Stimulated activated memory B cell treated with anti-CD40 and anti-IgM and Interleukin-4, amounts not matched to agents 10 μg/mL and 1 μg/mL and 100 μg/mL, for 72 hours (primary cell): ENCODE results near the gene DOCK1.
"Not testable (repeated sequence)": the region's sequence is repeated elsewhere in the genome, so short reads cannot be mapped to it uniquely, and the experiment has no call there.

ENCODE experiments used
- ATAC-seq: fragments of 150-1000 bp; cut with Tn5 transposase; 2 replicates; pipeline ENCODE4 v1.10.0; 2021
- H3K27ac Mint-ChIP-seq: one replicate; pipeline ENCODE4 v1.8.0; 2022; ENCODE audit warnings: mild to moderate bottlenecking, mixed read lengths
- H3K27me3 Mint-ChIP-seq: one replicate; pipeline ENCODE4 v1.8.0; 2022; ENCODE audit warnings: mixed read lengths
- H3K36me3 Mint-ChIP-seq: one replicate; pipeline ENCODE4 v1.8.0; 2022; ENCODE audit warnings: mixed read lengths
- H3K4me1 Mint-ChIP-seq: one replicate; pipeline ENCODE4 v1.8.0; 2022; ENCODE audit warnings: mixed read lengths
- H3K4me3 Mint-ChIP-seq: one replicate; pipeline ENCODE4 v1.8.0; 2022; ENCODE audit warnings: mild to moderate bottlenecking, moderate library complexity, mixed read lengths
- H3K9me3 Mint-ChIP-seq: one replicate; pipeline ENCODE4 v1.8.0; 2022; ENCODE audit warnings: mixed read lengths

Gene DOCK1

DNA sequence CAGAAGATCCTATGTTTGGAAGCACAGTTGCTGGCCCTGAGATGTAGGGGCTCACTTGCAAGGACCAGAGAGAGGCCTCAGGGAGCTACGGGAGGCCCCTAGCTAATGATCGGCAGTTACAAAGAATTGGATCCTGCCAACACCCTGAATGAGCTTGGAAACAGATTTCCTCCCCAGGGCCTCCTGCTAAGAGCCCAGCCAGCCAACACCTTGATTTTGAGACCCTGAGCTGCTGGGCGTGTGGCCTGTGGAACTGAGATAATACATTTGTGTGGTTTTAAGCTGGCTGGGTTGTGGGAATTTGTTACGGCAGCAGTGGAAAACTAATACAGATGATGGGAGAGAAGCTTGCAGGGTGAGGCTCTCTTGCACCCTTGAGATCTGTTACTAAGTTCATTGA, 3.9 kb downstream of the DOCK1 start:
- Mint-ChIP-seq H3K4me1 (no peaks in the 10 kb centered on the region), H3K27me3 (peaks cover 26% of the 10 kb centered on the region), H3K27ac (no peak overlapping the region), H3K36me3 (no peaks in the 10 kb centered on the region), H3K9me3 (no peaks in the 10 kb centered on the region), H3K4me3 (no peak overlapping the region)
- ATAC-seq, result no peak

DNA sequence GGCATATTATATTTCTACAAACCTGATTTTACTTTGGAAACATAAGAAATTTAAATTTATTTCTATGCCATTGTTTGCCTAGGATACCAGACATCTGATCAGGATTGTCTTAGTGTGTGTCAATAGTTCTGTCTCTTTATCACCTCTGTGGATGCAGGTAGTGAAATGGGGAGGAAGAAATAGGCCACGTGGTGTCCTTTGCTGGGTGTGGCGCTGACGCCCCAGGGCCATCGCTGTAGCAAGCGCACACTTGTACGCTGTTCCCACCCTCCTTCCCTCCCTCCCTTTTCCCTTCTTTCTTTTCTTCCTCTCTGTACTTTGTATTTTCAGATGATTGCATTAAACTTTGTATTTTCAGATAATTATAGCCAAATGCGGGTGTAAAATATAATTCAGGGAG, 5.0 kb downstream of the DOCK1 start:
- no peak for ATAC-seq
- Mint-ChIP-seq H3K9me3 (no peaks in the 10 kb centered on the region), H3K27ac (no peak overlapping the region)

DNA sequence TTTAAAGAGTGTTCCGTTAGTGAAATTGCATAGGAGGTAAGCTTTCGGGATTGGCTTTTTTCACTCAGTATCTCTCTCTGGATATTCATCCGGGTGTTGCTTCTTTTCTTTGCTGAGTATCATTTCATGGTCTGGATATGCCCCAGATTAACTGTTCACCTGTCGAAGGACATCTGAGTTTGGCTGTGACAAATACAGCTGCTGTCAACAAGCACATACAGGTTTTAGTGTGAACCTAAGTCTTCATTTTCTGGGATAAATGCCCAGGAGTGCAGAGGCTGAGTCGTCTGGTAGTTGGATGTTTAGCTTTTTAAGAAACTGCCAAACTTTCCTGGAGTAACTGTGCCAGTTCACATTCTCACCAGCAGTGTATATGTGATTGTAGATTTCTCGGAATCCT, 5.6 kb downstream of the DOCK1 start:
- no peaks in the 10 kb centered on the region for H3K36me3 Mint-ChIP-seq
- H3K4me3 Mint-ChIP-seq, result no peak overlapping the region
- peaks cover 3% of the 10 kb centered on the region for H3K9me3 Mint-ChIP-seq
- no peaks in the 10 kb centered on the region for H3K4me1 Mint-ChIP-seq
- H3K27me3 Mint-ChIP-seq, result peaks cover 16% of the 10 kb centered on the region
- ATAC-seq, result no peak
- H3K27ac Mint-ChIP-seq, result no peak overlapping the region

More for the DNA sequence above, 5.0 kb downstream of the DOCK1 start:
- Mint-ChIP-seq H3K27me3 (peaks cover 16% of the 10 kb centered on the region), H3K4me1 (no peaks in the 10 kb centered on the region), H3K36me3 (no peaks in the 10 kb centered on the region), H3K4me3 (no peak overlapping the region)

DNA sequence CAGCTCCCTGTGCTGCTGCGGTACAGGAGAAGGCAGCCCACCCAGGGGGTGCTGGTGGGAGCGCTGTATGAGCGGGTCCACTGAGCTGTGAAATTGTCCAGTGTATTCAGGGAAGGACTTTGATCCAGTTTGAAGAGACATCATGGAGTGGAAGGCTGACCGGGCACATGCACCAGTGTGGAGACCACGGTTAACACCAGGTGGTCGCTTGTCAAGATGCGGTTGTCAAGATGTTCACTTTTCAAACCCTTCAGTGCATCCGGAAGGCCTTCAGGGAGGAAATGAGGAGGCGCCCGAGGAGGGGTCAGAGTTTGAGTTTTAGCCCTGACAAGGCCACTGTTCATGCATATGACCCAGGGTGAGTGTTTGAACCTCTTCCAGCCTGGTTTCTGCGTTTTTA, 6.1 kb downstream of the DOCK1 start:
- ATAC-seq, result no peak
- Mint-ChIP-seq H3K9me3 (peaks cover 5% of the 10 kb centered on the region), H3K4me3 (no peak overlapping the region), H3K27me3 (peaks cover 13% of the 10 kb centered on the region), H3K36me3 (no peaks in the 10 kb centered on the region), H3K4me1 (no peaks in the 10 kb centered on the region), H3K27ac (no peak overlapping the region)

DNA sequence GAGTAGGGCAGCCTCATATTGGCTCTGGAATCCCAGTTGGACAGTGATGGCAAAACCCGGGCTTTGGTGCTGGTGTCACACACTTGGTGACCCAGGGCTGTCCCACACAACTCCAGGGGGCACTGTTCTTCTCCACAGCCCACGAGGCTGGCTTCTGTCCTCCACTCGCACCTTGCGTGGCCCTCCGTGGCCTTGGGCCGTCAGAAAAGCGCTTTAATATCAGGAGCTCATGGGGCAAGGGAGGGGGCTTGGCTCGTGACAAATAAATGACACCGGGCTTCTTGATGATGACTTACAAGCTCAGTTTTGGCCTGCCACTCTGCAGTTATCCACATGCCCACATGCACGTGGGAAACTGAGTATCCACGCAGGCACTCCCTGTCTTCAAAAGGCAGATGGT, 8.1 kb downstream of the DOCK1 start:
- Mint-ChIP-seq H3K9me3 (peaks cover 8% of the 10 kb centered on the region), H3K27me3 (no peaks in the 10 kb centered on the region), H3K4me3 (no peak overlapping the region), H3K4me1 (no peaks in the 10 kb centered on the region), H3K36me3 (no peaks in the 10 kb centered on the region), H3K27ac (no peak overlapping the region)
- no peak for ATAC-seq

DNA sequence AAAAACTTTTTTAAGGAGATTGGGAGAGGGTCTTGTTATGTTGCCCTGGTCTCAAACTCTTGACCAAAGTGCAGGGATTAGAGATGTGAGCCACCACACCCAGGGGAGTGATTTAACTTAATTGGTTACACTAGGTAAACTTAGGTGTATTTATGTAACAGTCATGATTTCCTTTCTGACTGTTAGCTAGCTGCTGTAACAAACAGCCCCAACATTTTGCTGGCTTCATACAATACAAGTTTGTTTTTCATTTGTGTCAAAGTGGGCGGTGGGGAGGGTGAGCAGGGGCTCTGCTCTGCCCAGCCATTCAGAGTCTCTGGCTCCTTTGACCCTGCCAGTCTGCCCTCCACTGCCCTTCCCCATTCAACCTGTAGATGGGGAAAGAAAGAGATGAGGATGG, 9.3 kb downstream of the DOCK1 start:
- Mint-ChIP-seq H3K27ac (no peak overlapping the region), H3K36me3 (no peaks in the 10 kb centered on the region), H3K9me3 (peaks cover 8% of the 10 kb centered on the region), H3K4me3 (no peak overlapping the region), H3K27me3 (no peaks in the 10 kb centered on the region), H3K4me1 (no peaks in the 10 kb centered on the region)
- ATAC-seq, result no peak

DNA sequence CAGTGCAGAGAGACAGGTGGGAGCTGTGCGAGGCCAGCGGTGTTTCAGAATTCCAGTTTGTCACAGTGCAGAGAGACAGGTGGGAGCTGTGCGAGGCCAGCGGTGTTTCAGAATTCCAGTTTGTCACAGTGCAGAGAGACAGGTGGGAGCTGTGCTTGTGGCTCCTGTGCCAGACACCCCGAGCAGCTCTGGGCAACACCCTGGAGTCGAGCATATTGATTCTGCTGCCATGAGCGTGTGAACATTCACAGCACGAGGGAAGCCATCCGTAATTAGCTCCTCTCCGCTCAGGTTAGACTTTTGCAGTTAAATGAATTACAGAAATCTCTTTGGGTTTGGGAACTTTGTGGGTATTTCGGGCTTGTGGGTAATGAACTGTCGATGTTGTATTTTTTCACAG, 11.7 kb downstream of the DOCK1 start:
- H3K27me3 Mint-ChIP-seq, ATAC-seq, H3K27ac Mint-ChIP-seq, H3K36me3 Mint-ChIP-seq, H3K4me1 Mint-ChIP-seq, H3K4me3 Mint-ChIP-seq: not testable (repeated sequence)
- H3K9me3 Mint-ChIP-seq, result peaks cover 12% of the 10 kb centered on the region

DNA sequence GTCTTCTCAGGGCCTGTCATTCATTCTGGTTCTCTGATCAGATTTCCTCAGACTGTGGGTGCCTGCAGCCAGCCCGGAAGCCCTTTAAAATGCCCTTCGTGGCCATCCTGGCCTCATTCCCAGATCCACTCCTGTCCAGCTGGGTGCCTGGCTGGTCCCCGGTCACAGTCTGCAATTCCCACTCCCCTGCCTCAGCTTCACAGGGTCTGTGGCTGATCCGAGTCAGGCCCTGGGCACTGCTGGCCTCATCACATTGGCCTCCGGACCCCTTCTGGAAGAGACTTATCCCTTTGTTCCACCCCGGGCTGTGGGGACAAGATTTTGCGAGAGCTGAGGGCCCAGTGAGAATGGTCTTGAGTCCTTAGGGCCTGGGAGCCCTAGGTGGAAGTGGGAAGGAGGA, 12.1 kb downstream of the DOCK1 start:
- no peak overlapping the region for H3K27ac Mint-ChIP-seq
- no peak overlapping the region for H3K4me3 Mint-ChIP-seq
- no peaks in the 10 kb centered on the region for H3K36me3 Mint-ChIP-seq
- no peaks in the 10 kb centered on the region for H3K4me1 Mint-ChIP-seq
- ATAC-seq, result no peak
- no peaks in the 10 kb centered on the region for H3K27me3 Mint-ChIP-seq
- H3K9me3 Mint-ChIP-seq, result peaks cover 15% of the 10 kb centered on the region

DNA sequence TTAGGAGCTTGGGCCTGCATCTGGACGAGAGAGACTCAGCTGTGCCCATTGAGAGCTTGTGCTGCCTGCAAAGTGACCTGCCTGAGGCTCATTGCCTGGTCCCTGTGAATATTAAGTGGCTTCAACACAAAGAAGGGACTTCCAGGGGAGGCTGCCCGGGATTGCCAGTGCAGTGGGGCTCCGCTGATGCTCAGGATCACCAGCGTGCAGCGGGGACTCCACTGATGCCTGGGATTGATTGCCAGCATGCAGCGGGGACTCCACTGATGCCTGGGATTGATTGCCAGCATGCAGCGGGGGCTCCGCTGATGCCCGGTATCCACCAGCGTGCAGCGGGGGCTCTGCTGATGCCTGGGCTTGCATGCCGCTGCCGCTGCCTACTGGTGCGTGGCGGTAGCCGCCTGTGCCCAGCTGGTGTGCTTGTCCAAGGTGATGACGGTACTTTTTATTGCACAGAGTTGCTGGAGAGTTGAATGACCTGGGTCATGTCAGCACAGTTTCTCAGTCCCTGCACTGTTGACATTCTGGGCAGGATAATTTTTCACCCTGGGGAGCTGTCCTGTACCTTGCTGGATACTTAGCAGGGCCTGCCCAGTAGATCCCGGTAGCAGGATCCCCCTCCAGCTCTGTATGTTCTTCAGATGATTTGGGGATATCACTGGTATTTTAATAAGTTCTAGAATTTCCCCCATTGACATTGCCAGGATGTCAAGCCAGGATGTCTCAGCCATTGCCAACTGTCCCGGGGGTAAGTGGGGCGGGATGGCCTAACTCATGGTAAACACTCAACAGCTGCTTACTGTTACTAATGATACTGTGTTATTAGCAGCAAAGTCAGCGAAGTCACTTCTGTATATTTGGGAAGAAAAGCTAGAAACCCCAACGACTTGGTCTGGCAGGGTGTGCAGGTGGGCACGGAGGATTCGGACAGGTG, 13.0 kb downstream of the DOCK1 start:
- no peaks in the 10 kb centered on the region for H3K36me3 Mint-ChIP-seq

DNA sequence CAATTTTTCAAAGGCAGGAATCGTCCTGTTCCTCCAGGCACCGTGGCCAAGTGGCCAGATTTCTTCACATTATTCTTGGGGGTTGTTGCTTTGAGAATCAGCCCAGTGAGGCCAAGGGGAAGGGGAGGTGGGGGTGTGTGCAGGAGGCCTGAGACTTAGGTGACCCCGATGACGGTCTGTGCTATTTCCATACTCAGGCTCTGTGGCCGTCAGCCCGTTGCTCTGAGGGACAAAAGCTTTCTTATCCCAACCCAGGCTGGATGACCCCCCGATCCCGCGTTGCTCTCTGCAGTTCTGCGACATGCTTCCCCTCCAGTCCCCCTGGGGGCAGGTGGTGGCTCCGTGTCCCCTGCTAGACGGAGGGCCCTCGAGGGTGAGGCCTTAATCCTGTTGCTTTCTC, 14.2 kb downstream of the DOCK1 start:
- Mint-ChIP-seq H3K4me3 (no peak overlapping the region), H3K36me3 (no peaks in the 10 kb centered on the region)
- ATAC-seq, result no peak

More for the DNA sequence above, 13.0 kb downstream of the DOCK1 start:
- Mint-ChIP-seq H3K4me1 (no peaks in the 10 kb centered on the region), H3K9me3 (peaks cover 16% of the 10 kb centered on the region), H3K27ac (no peak overlapping the region), H3K4me3 (no peak overlapping the region), H3K27me3 (no peaks in the 10 kb centered on the region)
- no peak for ATAC-seq

DNA sequence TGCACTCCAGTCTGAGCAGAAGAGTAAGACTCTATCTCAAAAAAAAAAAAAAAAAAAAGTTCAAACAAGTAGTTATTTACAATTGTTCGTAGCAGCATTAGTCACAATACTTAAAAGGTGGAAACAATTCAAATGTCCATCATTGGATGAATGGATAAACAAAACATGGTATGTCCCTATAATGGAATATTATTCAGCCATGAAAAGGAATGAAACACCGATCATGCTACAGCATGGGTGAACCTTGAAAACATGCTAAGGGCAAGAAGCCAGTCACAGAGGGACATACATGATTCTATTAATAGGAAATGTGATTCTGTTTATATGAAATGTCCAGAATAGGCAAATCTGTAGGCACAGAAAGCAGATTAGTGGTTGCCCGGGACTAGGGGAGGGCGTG, 15.9 kb downstream of the DOCK1 start:
- H3K27me3 Mint-ChIP-seq, result no peaks in the 10 kb centered on the region
- H3K4me1 Mint-ChIP-seq, result no peaks in the 10 kb centered on the region
- peaks cover 11% of the 10 kb centered on the region for H3K9me3 Mint-ChIP-seq
- H3K36me3 Mint-ChIP-seq, result no peaks in the 10 kb centered on the region
- no peak overlapping the region for H3K4me3 Mint-ChIP-seq
- no peak overlapping the region for H3K27ac Mint-ChIP-seq
- ATAC-seq, result no peak

More for the DNA sequence above, 14.2 kb downstream of the DOCK1 start:
- H3K27ac Mint-ChIP-seq, result no peak overlapping the region
- H3K27me3 Mint-ChIP-seq, result no peaks in the 10 kb centered on the region
- H3K4me1 Mint-ChIP-seq, result no peaks in the 10 kb centered on the region
- H3K9me3 Mint-ChIP-seq, result peaks cover 16% of the 10 kb centered on the region

DNA sequence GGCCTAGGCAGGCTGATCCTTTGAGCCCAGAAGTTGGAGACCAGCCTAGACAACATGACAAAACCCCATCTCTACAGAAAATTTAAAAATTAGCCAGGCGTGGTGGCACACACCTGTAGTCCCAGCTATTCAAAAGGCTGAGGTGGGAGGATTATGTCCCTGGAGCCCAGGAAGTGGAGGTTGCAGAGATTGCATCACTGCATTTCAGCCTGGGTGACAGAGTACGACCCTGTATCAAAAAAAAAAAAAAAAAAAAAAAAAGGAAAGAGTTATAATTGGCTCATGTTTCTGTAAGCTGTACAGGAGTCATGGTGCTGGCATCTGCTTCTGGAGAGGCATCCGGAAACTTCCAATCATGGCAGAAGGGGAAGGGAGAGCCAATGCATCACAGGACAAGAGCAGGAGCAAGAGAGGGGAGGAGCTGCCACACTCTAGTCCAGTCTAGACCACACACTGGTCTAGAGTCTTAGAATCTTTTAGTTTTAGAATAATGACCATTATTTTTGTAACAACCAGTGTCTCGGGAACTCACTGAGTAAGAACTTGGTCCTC, 16.8 kb downstream of the DOCK1 start:
- no peaks in the 10 kb centered on the region for H3K27me3 Mint-ChIP-seq
- no peak overlapping the region for H3K4me3 Mint-ChIP-seq
- no peak for ATAC-seq
- H3K27ac Mint-ChIP-seq, result no peak overlapping the region
- no peaks in the 10 kb centered on the region for H3K4me1 Mint-ChIP-seq
- H3K36me3 Mint-ChIP-seq, result no peaks in the 10 kb centered on the region
- peaks cover 8% of the 10 kb centered on the region for H3K9me3 Mint-ChIP-seq

DNA sequence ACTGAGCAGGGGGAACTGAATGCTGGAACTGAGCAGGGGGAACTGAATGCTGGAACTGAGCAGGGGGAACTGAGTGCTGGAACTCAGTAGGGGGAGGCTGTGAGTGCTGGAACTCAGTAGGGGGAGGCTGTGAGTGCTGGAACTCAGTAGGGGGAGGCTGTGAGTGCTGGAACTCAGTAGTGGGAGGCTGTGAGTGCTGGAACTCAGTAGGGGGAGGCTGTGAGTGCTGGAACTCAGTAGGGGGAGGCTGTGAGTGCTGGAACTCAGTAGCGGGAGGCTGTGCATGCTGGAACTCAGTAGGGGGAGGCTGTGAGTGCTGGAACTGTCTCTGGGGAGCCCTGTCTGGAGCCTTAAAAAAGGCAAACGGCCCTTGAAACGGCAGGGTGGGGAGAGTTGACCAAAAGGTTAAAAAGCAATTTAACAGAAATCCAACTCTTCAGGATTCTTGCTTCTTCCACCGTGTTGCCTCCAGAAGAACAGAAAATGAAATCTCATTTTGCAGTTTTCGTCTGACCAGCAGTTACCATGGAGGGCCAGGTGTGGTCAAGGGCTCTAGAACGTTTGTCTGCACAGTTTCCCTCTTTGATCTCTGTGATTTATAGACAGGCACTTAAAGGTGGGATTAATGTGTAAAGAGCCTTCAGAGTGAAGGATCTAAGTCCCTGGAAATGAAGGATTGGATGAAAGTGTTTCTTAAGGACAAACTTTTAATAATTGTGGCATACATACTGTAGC, 19.1 kb downstream of the DOCK1 start:
- Mint-ChIP-seq H3K27me3 (no peaks in the 10 kb centered on the region), H3K27ac (no peak overlapping the region)
- no peak for ATAC-seq

DNA sequence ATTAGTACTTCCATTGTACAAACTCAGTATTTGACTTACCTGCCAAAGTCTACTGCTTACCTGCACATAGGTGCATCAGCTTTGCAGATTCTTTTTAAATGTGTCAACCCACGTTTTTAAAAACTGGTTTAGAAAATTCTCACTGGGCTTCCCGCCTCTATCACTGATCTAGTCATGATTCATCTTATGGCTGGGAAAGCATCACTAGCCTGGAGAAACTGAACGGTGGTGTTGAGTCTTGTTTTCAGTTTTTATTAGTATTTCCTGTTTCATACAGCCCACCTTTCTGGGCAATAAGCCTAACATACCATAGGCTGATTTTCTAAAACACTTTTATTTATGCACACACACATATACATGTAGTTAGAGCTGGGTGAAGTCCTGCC, 19.7 kb downstream of the DOCK1 start:
- Mint-ChIP-seq H3K4me1 (no peaks in the 10 kb centered on the region), H3K27ac (no peak overlapping the region), H3K36me3 (no peaks in the 10 kb centered on the region), H3K4me3 (no peak overlapping the region), H3K9me3 (peaks cover 12% of the 10 kb centered on the region), H3K27me3 (no peaks in the 10 kb centered on the region)
- no peak for ATAC-seq

More for the DNA sequence above, 19.1 kb downstream of the DOCK1 start:
- Mint-ChIP-seq H3K4me1 (no peaks in the 10 kb centered on the region), H3K4me3 (no peak overlapping the region), H3K9me3 (peaks cover 12% of the 10 kb centered on the region), H3K36me3 (no peaks in the 10 kb centered on the region)

DNA sequence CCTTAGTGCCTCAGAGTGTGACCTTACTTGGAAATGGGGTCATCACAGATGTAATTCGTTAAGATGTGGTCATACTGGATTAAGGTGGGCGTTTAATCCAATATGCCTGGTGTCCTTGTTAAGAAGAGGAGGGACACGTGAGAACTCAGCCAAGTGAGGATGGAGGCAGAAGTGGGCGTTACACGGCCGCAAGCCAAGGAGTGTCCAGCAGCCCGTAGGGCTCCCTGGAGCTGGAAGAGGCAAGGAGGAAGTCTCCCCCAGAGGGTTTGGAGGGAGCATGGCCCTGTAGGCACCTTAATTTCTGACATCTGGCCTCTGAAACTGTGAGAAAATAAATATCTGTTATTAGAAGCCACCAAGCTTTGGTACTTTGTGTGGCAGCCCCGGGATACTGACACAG, 21.3 kb downstream of the DOCK1 start:
- no peaks in the 10 kb centered on the region for H3K36me3 Mint-ChIP-seq
- H3K27ac Mint-ChIP-seq, result no peak overlapping the region
- no peak for ATAC-seq
- H3K4me1 Mint-ChIP-seq, result no peaks in the 10 kb centered on the region
- H3K27me3 Mint-ChIP-seq, result no peaks in the 10 kb centered on the region
- no peak overlapping the region for H3K4me3 Mint-ChIP-seq
- H3K9me3 Mint-ChIP-seq, result peaks cover 8% of the 10 kb centered on the region
